ENCODE data around the gene IKZF1. TPM values are rescaled to one million over a fixed set of nuclear protein-coding genes. Genes with fewer than 3 reads are reported as not detected.

Gene IKZF1
- total and polyA plus RNA-seq, 2 of the 13 experiments (the other 11 are each of a cell fraction or from before 2014, with no cell fraction given) = not detected

- no peak for TF ChIP-seq CEBPZ (IDR thresholded peaks at IDR 0.05; ENCODE audit: low read length)
- peak; percentile 83 for TF ChIP-seq PHF8 (CRISPR knock-in tag; IDR thresholded peaks at IDR 0.05)
- peak; percentile 87 for TF ChIP-seq YEATS4 (CRISPR knock-in tag; IDR thresholded peaks at IDR 0.05; ENCODE audit: borderline replicate concordance)
- TF ChIP-seq ZNF136 (CRISPR knock-in tag; IDR thresholded peaks at IDR 0.05; ENCODE audit: low read depth) = no peak
- TF ChIP-seq ARNT2 (CRISPR knock-in tag; IDR thresholded peaks at IDR 0.05; ENCODE audit: low read depth) = peak; percentile 76; the same call in 1 of the 2 replicates
- no peak for TF ChIP-seq MBD4 (IDR thresholded peaks at IDR 0.05; ENCODE audit: borderline replicate concordance, low read length)
- TF ChIP-seq ZEB1 (IDR thresholded peaks at IDR 0.05; ENCODE audit: insufficient replicate concordance, low read depth) = peak; percentile 61
- TF ChIP-seq ZBTB44 (CRISPR knock-in tag; IDR thresholded peaks at IDR 0.05) = no peak
- TF ChIP-seq MEIS2 (CRISPR knock-in tag; IDR thresholded peaks at IDR 0.05) = peak; percentile 45; the same call in 1 of the 2 replicates
- peak; percentile 91 for TF ChIP-seq PHF20 (CRISPR knock-in tag; IDR thresholded peaks at IDR 0.05)
- no peak for TF ChIP-seq ZBTB34 (CRISPR knock-in tag; IDR thresholded peaks at IDR 0.05)
- peak; percentile 88 for TF ChIP-seq TMF1 (CRISPR knock-in tag; IDR thresholded peaks at IDR 0.05; ENCODE audit: low read depth)
- peak; percentile 74; the same call in 1 of the 2 replicates for TF ChIP-seq ZSCAN25 (CRISPR knock-in tag; IDR thresholded peaks at IDR 0.05)
- TF ChIP-seq ZSCAN9 (CRISPR knock-in tag; IDR thresholded peaks at IDR 0.05; ENCODE audit: borderline replicate concordance) = peak; percentile 35; the same call in 1 of the 2 replicates
- TF ChIP-seq ZNF512 (CRISPR knock-in tag; IDR thresholded peaks at IDR 0.05) = peak; percentile 48; the same call in 1 of the 2 replicates
- peak; percentile 64; the same call in 1 of the 2 replicates for TF ChIP-seq KLF9 (CRISPR knock-in tag; IDR thresholded peaks at IDR 0.05; ENCODE audit: low read depth)
- 0 out of 2 replicates have a peak, but pooled peaks have one; percentile 47 for TF ChIP-seq ZBTB14 (CRISPR knock-in tag; IDR thresholded peaks at IDR 0.05)
- 0 out of 2 replicates have a peak, but pooled peaks have one; percentile 12 for TF ChIP-seq ZNF263 (CRISPR knock-in tag; IDR thresholded peaks at IDR 0.05)
- TF ChIP-seq ZNF441 (CRISPR knock-in tag; IDR thresholded peaks at IDR 0.05; ENCODE audit: borderline replicate concordance) = no peak
These were observed 145.5 kb downstream of the IKZF1 start, which contains the start of gene FIGNL1 (continued) for GRCh38 chr7:50449881-50450589.
